Stimulated activated CD8-positive, alpha-beta memory T cell treated with anti-CD3 and anti-CD28 coated beads, Interleukin-15, amount 100 ng/mL, for 4 hours (primary cell): Measurements from ENCODE around the gene SHLD1.

Experiments used
- DNase-seq, 2 donors: peaks; one replicate each; pipeline ENCODE4 v3.0.0-alpha.2; 2020; ENCODE audit warnings: low read depth in 2 of 2

SHLD1 gene

GRCh38 chr20:5848711-5849505 is 98.7 kb downstream of the SHLD1 start:
- DNase-seq = no peak

- no peak for DNase-seq
Observed at GRCh38 chr20:5855939-5856338, 105.7 kb downstream of the SHLD1 start.

GRCh38 chr20:5859608-5860007 is 109.4 kb downstream of the SHLD1 start:
- no peak for DNase-seq

GRCh38 chr20:5862703-5863039 is 112.5 kb downstream of the SHLD1 start:
- no peak for DNase-seq

GRCh38 chr20:5863040-5863833 is 113.0 kb downstream of the SHLD1 start:
- DNase-seq = no peak

- no peak for DNase-seq
Observed at GRCh38 chr20:5864428-5864827, 114.2 kb downstream of the SHLD1 start.

- no peak for DNase-seq
Observed at GRCh38 chr20:5864873-5865587, 114.8 kb downstream of the SHLD1 start.

GRCh38 chr20:5865604-5866003 is 115.4 kb downstream of the SHLD1 start:
- DNase-seq = no peak

GRCh38 chr20:5870568-5870981 is 120.4 kb downstream of the SHLD1 start:
- no peak for DNase-seq

GRCh38 chr20:5871459-5872410 is 121.5 kb downstream of the SHLD1 start:
- DNase-seq = no peak

- no peak for DNase-seq
Observed at GRCh38 chr20:5877128-5877527, 126.9 kb downstream of the SHLD1 start.

GRCh38 chr20:5880326-5880725 is 130.1 kb downstream of the SHLD1 start:
- DNase-seq = no peak

GRCh38 chr20:5881703-5882102 is 131.5 kb downstream of the SHLD1 start:
- DNase-seq = no peak

- no peak for DNase-seq
Observed at GRCh38 chr20:5882166-5882565, 132.0 kb downstream of the SHLD1 start.

- no peak for DNase-seq
Observed at GRCh38 chr20:5884465-5885335, 134.5 kb downstream of the SHLD1 start.

- no peak for DNase-seq
Observed at GRCh38 chr20:5885866-5886265, 135.7 kb downstream of the SHLD1 start.

GRCh38 chr20:5886788-5887187 is 136.6 kb downstream of the SHLD1 start:
- DNase-seq = no peak

- no peak for DNase-seq
Observed at GRCh38 chr20:5887386-5887785, 137.2 kb downstream of the SHLD1 start.

GRCh38 chr20:5888041-5888440 is 137.8 kb downstream of the SHLD1 start:
- DNase-seq = no peak

GRCh38 chr20:5890773-5891441 is 140.7 kb downstream of the SHLD1 start:
- DNase-seq = no peak
